Measurements from ENCODE around the gene KPNA3. TPM values are rescaled to one million over a fixed set of nuclear protein-coding genes. Genes with fewer than 3 reads are reported as not detected.
A peak's percentile ranks its signal among the peaks of the same experiment; 100 is the strongest.

KPNA3 gene
- total RNA-seq, 1 experiment from 2014 or later, result 19.2 TPM

DNA sequence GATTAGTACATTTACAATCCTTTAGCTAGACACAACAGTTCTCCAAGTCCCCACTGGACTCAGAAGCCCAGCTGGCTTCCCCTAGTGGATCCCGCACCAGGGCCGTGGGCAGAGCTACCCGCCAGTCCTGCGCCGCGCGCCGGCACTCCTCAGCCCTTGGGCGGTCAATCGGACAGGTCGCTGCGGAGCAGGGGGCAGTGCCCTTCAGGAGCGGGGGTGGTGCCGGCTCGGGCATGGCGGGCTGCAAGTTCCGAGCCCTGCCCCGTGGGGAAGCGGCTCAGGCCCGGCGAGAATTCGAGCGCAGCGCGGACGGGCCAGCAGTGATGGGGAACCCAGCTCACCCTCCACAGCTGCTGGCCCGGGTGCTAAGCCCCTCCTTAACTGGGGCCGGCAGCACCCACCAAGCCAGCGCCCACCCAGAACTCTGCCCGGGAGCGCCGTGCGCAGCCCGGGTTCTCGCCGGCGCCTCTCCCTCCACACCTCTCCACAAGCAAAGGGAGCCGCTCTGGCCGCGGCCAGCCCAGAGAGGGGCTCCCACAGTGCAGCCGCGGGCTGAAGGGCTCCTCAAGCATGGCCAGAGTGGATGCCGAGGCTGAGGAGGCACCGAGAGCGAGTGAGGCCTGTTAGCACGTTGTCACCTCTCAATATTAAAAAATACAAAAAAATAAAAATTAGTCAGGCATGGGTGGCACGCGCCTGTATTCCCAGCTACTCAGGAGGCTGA lies 114.1 kb downstream of the KPNA3 start:
- no peak for DNase-seq (ENCODE audit: low spot score)

DNA sequence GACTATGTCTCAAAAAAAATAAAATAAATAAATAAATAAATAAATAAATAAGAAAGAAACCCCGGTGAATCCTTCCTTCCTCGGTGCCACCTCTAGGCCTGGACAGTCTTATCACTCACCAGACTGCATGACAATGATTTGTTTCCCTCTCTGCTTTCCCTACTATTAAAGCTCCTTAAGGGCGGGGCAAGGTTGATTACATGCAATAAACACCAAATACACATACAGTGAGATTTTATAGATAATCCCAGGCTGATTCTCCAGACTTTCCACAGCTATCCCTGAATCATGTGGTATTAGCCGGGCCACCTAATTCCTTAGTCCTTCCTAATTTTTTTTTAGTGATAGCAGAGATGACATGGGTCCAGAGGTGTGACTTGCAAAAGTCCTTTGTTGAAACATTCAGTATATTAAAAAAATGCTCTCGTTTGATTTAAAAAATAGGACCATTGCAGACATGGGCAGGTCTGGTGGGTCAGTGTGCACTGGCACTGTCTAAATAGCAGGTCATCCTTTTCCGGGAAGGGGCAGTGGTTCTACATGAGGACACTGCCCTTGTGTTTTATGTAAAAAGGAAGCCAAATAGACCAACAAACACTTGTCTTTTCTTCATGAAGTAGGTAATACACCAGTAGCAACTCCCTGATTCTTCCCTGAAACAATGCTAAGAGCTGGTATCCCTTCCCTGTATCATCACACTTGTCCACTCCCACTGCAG lies 115.7 kb downstream of the KPNA3 start:
- DNase-seq (ENCODE audit: low spot score), result no peak

DNA sequence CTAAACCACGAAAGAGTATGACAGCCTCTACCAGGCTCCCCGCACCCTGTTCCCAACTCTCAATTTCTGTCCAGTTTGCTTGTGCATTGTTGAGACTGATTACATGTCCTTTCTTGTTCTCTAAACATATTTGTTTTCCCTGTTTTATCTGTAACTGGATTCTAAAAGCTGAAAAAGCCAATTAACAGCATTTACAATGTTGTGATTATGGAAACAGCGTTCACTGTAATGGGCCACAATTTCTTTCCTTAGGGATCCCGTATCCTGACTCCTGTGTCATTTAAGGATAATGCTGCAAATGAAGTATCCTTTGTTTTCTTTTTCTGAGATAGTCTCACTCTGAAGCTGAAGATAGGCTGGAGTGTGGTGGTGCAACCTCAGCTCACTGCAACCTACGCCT lies 121.7 kb downstream of the KPNA3 start:
- DNase-seq (ENCODE audit: low spot score), result no peak

GRCh38 chr13:49669735-49670309 lies 122.7 kb downstream of the KPNA3 start:
- peak; percentile 71 for DNase-seq (ENCODE audit: low spot score)

- no peak for DNase-seq (ENCODE audit: low spot score)
These were observed 124.7 kb downstream of the KPNA3 start for GRCh38 chr13:49667773-49668172.

- no peak for DNase-seq (ENCODE audit: low spot score)
These were observed 127.9 kb downstream of the KPNA3 start for GRCh38 chr13:49664606-49665005.

DNA sequence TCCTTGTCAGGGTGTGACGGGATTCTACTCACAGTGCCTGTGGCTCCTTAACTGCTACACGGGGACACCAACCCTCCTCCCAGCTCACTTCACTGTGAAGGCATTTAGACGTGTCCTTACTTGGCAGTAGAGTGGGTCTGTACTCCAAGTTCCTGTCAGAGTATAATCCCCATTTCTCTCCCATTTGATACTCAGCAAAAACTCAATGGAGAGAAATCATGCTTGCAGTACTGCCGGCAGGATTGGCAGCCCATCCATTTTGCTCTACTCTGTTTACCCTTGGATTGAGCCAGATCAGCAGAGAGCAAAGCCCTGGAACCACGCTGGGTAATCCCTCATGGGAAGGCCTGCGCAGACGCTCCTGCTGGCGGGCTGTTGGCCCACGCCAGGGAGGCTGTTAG lies 135.2 kb downstream of the KPNA3 start:
- no peak for DNase-seq (ENCODE audit: low spot score)

- DNase-seq (ENCODE audit: low spot score), result no peak
These were observed 136.6 kb downstream of the KPNA3 start for GRCh38 chr13:49655906-49656305.

- no peak for DNase-seq (ENCODE audit: low spot score)
These were observed 138.5 kb downstream of the KPNA3 start for GRCh38 chr13:49654011-49654410.

DNA sequence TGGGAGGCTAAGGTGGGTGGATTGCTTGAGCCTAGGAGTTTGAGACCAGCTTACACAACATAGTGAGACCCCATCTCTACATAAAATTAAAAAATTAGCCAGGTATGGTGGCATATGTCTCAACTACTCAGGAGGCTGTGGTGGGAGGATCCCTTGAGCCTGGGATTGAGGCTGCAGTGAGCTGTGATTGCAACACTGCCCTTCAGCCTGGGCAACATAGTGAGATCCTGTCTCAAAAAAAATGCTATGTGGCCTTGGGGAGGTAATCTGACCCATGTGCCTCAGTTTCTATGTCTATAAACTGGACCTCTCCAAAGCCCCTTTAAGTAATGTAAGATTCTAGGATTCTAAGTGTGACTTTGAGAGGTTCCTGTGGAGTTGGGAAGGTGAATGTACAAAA lies 139.0 kb downstream of the KPNA3 start:
- no peak for DNase-seq (ENCODE audit: low spot score)

DNA sequence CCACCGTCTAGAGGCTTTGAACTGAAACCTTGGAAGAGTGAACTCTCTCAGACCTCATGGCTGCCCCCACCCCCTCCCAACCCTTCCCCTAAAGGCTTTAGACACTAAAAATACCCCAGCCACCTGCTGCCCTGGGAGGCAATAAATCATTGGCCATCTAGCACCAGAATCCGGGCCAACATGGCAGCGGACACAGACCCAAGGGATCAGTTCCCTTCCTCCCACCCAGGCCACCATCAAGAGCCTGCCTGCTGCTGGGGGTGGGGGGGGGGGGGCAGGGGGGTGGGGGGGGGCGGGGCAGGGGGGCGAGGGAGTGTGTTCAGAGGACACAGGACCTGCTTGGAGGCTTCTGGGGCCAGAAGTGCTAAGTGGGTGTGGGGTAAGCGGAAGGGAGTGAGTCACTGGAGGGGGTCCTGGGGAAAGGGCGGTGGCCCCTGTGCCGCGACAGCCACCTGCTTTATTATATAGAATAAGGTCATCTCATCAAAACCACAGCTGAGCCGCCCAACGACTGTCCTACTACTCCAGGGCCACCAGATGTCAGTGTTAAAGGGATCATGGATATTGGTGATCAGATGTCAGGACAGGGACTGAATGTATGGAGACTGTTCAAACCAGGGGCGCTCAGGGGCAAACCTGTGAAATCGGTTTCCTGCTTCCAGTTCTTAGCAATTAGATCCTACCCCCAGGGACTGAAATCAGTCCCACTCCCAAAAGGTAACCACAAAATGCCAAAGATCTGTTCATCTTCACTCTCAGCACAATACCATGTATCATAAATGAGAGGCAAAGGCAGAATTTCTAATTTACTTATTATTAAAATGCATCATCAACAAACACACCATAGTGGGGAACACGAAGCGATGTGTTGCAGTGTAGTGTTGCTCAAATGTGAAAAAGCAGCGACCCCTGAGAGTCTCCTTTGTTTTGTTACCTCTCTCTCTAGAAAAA lies 139.9 kb downstream of the KPNA3 start:
- DNase-seq (ENCODE audit: low spot score), result no peak

- no peak for DNase-seq (ENCODE audit: low spot score)
These were observed 140.7 kb downstream of the KPNA3 start for GRCh38 chr13:49651570-49652354.

- DNase-seq (ENCODE audit: low spot score), result no peak
These were observed 142.5 kb downstream of the KPNA3 start for GRCh38 chr13:49649963-49650312.

Other genes starting within 250 kb of the KPNA3 start
- 8.4 and 10.8 TPM in 2 replicates for gene RCBTB1, start 207.1 kb downstream of the KPNA3 start, total RNA-seq (2014; rRNA removed; shearing (Covaris generic))
- not detected in 2 replicates for gene ARL11, start 164.2 kb downstream of the KPNA3 start, total RNA-seq (2014; rRNA removed; shearing (Covaris generic))
- 67.9 and 77.4 TPM in 2 replicates for gene EBPL, start 101.2 kb downstream of the KPNA3 start, total RNA-seq (2014; rRNA removed; shearing (Covaris generic))
- gene SPRYD7, start 143.7 kb upstream of the KPNA3 start, total RNA-seq (2014; rRNA removed; shearing (Covaris generic)), result 5.0 and 6.3 TPM in 2 replicates
- 10.8 and 13.8 TPM in 2 replicates for gene TRIM13, start 204.4 kb upstream of the KPNA3 start, total RNA-seq (2014; rRNA removed; shearing (Covaris generic))
- not detected in 2 replicates for gene KCNRG, start 222.8 kb upstream of the KPNA3 start, total RNA-seq (2014; rRNA removed; shearing (Covaris generic))